ENCODE results near the gene SLC13A5. TPM values are rescaled to one million over a fixed set of nuclear protein-coding genes. Genes with fewer than 3 reads are reported as not detected.

SLC13A5 gene
- total RNA-seq, 1 experiment from 2014 or later: not detected

DNA sequence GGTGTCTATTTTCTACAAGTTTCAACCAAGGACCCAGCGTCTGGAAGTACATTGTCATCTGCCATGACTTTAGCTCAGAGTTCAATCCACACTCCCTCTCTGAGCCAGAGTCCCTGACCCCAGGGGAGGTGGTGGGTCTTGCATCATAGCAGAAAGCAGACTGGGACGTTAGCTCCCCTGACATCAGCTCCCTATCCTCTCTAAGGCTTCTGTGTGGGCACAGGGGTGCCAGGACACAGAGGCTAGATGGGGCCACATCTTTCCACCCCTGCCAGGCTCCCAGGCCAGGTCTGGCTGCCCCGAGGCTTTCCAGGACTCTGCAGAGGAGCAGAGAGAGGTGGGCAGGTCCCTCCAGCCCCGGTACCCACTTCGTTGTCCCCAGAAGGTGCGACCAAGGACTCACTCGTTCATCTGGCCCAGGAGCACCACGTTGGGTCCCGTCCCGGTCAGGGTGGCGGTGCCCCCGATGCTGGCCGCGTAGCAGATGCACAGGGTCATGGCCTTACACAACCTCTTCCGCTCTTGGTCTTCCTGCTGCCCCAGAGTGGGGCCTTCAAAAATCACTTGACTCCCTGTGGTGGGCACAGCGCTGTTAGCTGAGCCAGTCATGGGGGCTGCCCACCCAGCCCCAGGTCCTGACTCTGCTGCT lies 10.5 kb downstream of the SLC13A5 start:
- H3K36me3 Mint-ChIP-seq (ENCODE audit: insufficient read depth, unreplicated experiment): peaks cover 4% of the 10 kb centered on the region
- intact Hi-C loops (cut with micrococcal nuclease): no loop called here
- H3K27ac Mint-ChIP-seq (ENCODE audit: low read depth, unreplicated experiment): no peak overlapping the region
- TF ChIP-seq, protein P1, sequence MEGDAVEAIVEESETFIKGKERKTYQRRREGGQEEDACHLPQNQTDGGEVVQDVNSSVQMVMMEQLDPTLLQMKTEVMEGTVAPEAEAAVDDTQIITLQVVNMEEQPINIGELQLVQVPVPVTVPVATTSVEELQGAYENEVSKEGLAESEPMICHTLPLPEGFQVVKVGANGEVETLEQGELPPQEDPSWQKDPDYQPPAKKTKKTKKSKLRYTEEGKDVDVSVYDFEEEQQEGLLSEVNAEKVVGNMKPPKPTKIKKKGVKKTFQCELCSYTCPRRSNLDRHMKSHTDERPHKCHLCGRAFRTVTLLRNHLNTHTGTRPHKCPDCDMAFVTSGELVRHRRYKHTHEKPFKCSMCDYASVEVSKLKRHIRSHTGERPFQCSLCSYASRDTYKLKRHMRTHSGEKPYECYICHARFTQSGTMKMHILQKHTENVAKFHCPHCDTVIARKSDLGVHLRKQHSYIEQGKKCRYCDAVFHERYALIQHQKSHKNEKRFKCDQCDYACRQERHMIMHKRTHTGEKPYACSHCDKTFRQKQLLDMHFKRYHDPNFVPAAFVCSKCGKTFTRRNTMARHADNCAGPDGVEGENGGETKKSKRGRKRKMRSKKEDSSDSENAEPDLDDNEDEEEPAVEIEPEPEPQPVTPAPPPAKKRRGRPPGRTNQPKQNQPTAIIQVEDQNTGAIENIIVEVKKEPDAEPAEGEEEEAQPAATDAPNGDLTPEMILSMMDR (IDR thresholded peaks at IDR 0.05; ENCODE audit: unreplicated experiment): no peak
- DNase-seq (ENCODE audit: unreplicated experiment): no peak
- ChIA-PET CTCF (interaction anchor here (0.5 kb wide), 1 partner anchor 1199 kb away, joined by 4 read pairs; no protein-coding TSS in a partner anchor), POLR2A (interaction anchor here (0.7 kb wide), 1 partner anchor 53 kb away, joined by 3 read pairs; no protein-coding TSS in a partner anchor)
- no peaks in the 10 kb centered on the region for H3K9me3 Mint-ChIP-seq (ENCODE audit: unreplicated experiment)
- H3K4me1 Mint-ChIP-seq (ENCODE audit: insufficient read depth, unreplicated experiment): no peaks in the 10 kb centered on the region
- no peaks in the 10 kb centered on the region for H3K27me3 Mint-ChIP-seq (ENCODE audit: insufficient read depth, unreplicated experiment)
- no TSS peak for BruUV-seq (replicated peaks)
- no peak overlapping the region for H3K4me3 Mint-ChIP-seq (ENCODE audit: unreplicated experiment)

- TF ChIP-seq, protein P1 (IDR thresholded peaks at IDR 0.05; ENCODE audit: unreplicated experiment): peak; percentile 18
- Mint-ChIP-seq H3K36me3 (ENCODE audit: insufficient read depth, unreplicated experiment) (peaks cover 4% of the 10 kb centered on the region), H3K27ac (ENCODE audit: low read depth, unreplicated experiment) (no peak overlapping the region), H3K27me3 (ENCODE audit: insufficient read depth, unreplicated experiment) (no peaks in the 10 kb centered on the region), H3K4me1 (ENCODE audit: insufficient read depth, unreplicated experiment) (no peaks in the 10 kb centered on the region), H3K4me3 (ENCODE audit: unreplicated experiment) (no peak overlapping the region), H3K9me3 (ENCODE audit: unreplicated experiment) (no peaks in the 10 kb centered on the region)
- ChIA-PET CTCF (no interaction called here), POLR2A (no interaction called here)
- no TSS peak for BruUV-seq (replicated peaks)
- DNase-seq (ENCODE audit: unreplicated experiment): peak; percentile 35
- intact Hi-C loops (cut with micrococcal nuclease): no loop called here
These were observed 11.4 kb downstream of the SLC13A5 start for GRCh38 chr17:6701719-6702118.

DNA sequence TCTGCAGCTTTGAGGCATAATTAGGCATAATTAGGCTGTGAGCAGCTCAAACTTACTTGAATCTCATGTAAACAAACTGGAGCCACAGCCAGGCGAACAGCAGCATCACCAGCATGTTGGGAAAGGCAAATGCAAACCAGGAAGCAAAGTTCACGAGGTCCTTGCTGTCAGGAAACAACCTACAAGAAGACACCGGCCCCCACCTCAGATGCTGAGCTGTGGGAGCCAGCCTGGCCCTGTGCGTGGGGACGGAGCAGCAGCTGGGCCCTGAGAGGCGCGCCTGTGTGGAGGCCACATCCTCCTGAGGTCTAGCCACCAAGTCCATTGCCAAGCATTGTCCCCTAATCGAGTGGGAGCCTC lies 12.2 kb downstream of the SLC13A5 start:
- TF ChIP-seq, protein P1 (IDR thresholded peaks at IDR 0.05; ENCODE audit: unreplicated experiment): no peak
- Mint-ChIP-seq H3K36me3 (ENCODE audit: insufficient read depth, unreplicated experiment) (peaks cover 10% of the 10 kb centered on the region), H3K27me3 (ENCODE audit: insufficient read depth, unreplicated experiment) (no peaks in the 10 kb centered on the region), H3K4me3 (ENCODE audit: unreplicated experiment) (no peak overlapping the region), H3K27ac (ENCODE audit: low read depth, unreplicated experiment) (no peak overlapping the region), H3K4me1 (ENCODE audit: insufficient read depth, unreplicated experiment) (no peaks in the 10 kb centered on the region), H3K9me3 (ENCODE audit: unreplicated experiment) (no peaks in the 10 kb centered on the region)
- CTCF ChIA-PET: interaction anchor here (0.6 to 1.0 kb wide), 3 partner anchors 34 to 1730 kb away, joined by 3 to 5 read pairs (median 4); no protein-coding TSS in a partner anchor
- no TSS peak for BruUV-seq (replicated peaks)
- no peak for DNase-seq (ENCODE audit: unreplicated experiment)
- POLR2A ChIA-PET: no interaction called here
- intact Hi-C loops (cut with micrococcal nuclease): no loop called here

DNA sequence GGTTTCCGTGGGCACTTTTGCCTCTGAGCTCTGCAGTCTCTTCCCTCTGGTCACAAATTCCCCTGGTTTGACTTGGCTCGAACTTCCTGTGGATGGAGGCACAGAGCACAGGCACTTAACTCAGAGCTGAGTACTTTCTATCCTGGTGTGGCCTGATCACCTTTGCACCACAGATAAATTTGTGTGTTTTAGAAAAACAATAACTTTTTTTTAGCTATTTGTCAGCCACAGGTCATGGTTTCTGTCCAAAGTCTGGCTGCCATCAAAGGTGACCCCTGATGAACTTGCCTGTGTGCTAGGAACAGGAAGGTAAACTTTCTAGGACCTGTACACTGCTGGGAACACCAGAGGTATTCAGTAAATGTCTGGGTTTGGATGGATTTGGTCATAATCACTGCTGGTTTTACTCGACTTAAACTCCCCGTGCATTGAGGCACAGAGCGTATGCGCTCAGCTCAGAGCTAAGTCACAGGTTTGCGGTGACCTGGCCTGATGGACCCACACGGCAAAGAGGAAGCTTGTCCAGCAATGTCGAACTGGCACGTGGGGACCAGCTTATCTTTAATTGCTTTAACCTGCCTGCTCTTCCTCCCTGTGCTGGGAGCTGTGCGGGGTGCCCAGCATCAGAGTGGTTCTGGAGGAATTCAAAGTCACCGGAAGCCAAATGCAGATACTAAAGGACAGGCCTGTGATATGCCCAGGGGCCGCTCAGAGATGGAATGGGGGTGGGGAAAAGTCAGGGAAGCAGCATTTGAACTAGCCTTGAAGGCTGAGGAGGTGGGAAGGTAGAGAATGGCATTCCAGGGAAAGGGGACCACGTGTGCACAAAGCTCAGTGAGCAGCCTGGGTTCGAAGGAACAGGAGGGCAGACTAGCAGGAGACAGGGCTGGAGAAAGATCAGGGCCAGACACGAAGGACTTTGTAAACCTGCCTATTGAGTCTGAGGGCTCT lies 12.9 kb downstream of the SLC13A5 start:
- TF ChIP-seq, protein P1 (IDR thresholded peaks at IDR 0.05; ENCODE audit: unreplicated experiment): no peak
- CTCF ChIA-PET: interaction anchor here (0.6 to 1.1 kb wide), 6 partner anchors 34 to 1729 kb away, joined by 3 to 5 read pairs (median 3); no protein-coding TSS in a partner anchor
- H3K9me3 Mint-ChIP-seq (ENCODE audit: unreplicated experiment): no peaks in the 10 kb centered on the region

More for the DNA sequence above, 12.9 kb downstream of the SLC13A5 start:
- peaks cover 9% of the 10 kb centered on the region for H3K36me3 Mint-ChIP-seq (ENCODE audit: insufficient read depth, unreplicated experiment)
- H3K27me3 Mint-ChIP-seq (ENCODE audit: insufficient read depth, unreplicated experiment): no peaks in the 10 kb centered on the region
- no peak for DNase-seq (ENCODE audit: unreplicated experiment)
- no peak overlapping the region for H3K4me3 Mint-ChIP-seq (ENCODE audit: unreplicated experiment)
- POLR2A ChIA-PET: no interaction called here
- H3K4me1 Mint-ChIP-seq (ENCODE audit: insufficient read depth, unreplicated experiment): no peaks in the 10 kb centered on the region
- intact Hi-C loops (cut with micrococcal nuclease): no loop called here
- H3K27ac Mint-ChIP-seq (ENCODE audit: low read depth, unreplicated experiment): no peak overlapping the region
- BruUV-seq (replicated peaks): no TSS peak

Measured in MCF 10A (cell line).